ENCODE results near the gene FGF1.

Gene FGF1

GRCh38 chr5:142700566-142700965 is 14.7 kb upstream of the FGF1 start:
- Histone ChIP-seq H3K4me2 (no peak overlapping the region), H3K27me3 (no peaks in the 10 kb centered on the region), H3K4me3 (no peak overlapping the region), H3K9ac (no peak overlapping the region), H4K20me1 (no peaks in the 10 kb centered on the region), H3K4me1 (peaks cover 0 to 17% (median 9%) of the 10 kb centered on the region in 10 experiments; a peak in 13 of 20 replicates), H3K27ac (no peak overlapping the region), H3K9me3 (replicated peaks in 1 of 11) (peaks cover 0 to 8% (median 0%) of the 10 kb centered on the region in 11 experiments; a peak in 4 of 22 replicates), H3K36me3 (no peaks in the 10 kb centered on the region)
- no peak for TF ChIP-seq Cebpa-rat (IDR thresholded peaks at IDR 0.05)

DNA sequence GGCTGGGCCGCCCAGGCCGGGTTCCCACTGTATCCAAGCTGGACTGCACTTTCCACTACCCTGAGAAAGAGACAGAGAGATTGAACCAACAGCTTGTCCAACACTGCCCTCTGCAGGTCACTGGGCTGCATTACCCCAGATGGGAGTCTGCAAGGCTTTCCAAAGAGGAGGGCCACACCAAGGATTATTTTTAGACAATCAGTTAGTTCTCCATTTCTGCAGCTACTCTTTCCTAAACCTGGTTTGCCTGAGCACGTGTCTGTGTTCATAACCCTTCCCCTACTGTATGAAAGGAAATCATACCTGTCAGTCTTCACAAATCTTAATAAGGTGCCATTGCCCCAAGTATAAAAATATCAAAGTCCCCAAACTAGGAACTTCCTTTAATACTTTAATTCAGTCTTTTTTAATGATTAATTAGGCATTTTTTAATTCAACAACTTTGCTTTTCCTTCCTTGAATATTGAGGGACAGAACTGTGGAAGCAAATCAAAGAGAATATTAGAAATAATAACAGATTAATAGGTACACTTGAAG is 13.4 kb upstream of the FGF1 start:
- Histone ChIP-seq H3K9ac (no peak overlapping the region), H3K4me3 (no peak overlapping the region), H3K4me1 (peaks cover 0 to 17% (median 9%) of the 10 kb centered on the region in 10 experiments; a peak in 13 of 20 replicates), H3K27ac (no peak overlapping the region), H4K20me1 (no peaks in the 10 kb centered on the region), H3K9me3 (replicated peaks in 1 of 11) (peaks cover 0 to 8% (median 0%) of the 10 kb centered on the region in 11 experiments; a peak in 2 of 22 replicates), H3K36me3 (no peaks in the 10 kb centered on the region), H3K27me3 (no peaks in the 10 kb centered on the region), H3K4me2 (no peak overlapping the region)
- TF ChIP-seq Cebpa-rat (IDR thresholded peaks at IDR 0.05): no peak

DNA sequence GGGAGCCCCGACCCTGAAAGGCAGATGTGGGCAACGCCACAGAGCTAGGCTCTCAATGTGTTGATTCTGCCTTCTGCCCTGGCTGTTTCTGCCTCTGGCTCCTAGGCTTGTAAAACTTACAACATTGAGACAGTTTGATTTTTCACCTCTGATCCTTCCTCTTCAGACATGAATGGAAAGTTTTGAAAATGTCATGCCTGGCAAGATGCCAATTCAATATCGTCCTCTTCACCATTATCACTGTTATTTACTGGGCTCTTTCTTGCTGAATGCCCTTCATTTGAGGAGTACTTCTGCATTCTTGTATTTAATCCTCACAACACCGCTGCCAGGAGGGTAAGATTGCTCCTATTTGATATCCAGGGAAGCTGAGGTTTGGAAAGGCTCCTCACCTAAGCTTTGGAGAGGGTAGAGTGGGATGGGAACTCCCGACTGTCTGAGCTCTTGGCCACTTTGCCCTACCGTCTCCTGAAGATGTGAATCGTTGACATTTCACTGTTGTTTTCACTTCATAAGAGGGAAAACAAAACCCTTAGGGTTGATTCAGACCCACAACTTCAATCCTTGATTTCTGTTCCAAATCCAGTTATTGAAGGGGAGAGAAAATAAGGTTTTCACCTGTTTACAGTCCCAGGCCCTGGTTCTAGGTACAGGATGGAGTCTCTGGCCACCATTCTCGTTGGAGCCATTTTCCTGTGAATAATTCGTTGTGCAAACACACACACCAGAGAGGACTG is 12.7 kb upstream of the FGF1 start:
- Histone ChIP-seq H3K4me2 (no peak overlapping the region), H3K4me3 (no peak overlapping the region), H3K9ac (no peak overlapping the region), H4K20me1 (no peaks in the 10 kb centered on the region), H3K27me3 (no peaks in the 10 kb centered on the region), H3K27ac (no peak overlapping the region), H3K36me3 (no peaks in the 10 kb centered on the region), H3K9me3 (replicated peaks in 1 of 11) (peaks cover 0 to 8% (median 0%) of the 10 kb centered on the region in 11 experiments; a peak in 2 of 22 replicates), H3K4me1 (peaks cover 0 to 17% (median 9%) of the 10 kb centered on the region in 10 experiments; a peak in 13 of 20 replicates)
- no peak for TF ChIP-seq Cebpa-rat (IDR thresholded peaks at IDR 0.05)

DNA sequence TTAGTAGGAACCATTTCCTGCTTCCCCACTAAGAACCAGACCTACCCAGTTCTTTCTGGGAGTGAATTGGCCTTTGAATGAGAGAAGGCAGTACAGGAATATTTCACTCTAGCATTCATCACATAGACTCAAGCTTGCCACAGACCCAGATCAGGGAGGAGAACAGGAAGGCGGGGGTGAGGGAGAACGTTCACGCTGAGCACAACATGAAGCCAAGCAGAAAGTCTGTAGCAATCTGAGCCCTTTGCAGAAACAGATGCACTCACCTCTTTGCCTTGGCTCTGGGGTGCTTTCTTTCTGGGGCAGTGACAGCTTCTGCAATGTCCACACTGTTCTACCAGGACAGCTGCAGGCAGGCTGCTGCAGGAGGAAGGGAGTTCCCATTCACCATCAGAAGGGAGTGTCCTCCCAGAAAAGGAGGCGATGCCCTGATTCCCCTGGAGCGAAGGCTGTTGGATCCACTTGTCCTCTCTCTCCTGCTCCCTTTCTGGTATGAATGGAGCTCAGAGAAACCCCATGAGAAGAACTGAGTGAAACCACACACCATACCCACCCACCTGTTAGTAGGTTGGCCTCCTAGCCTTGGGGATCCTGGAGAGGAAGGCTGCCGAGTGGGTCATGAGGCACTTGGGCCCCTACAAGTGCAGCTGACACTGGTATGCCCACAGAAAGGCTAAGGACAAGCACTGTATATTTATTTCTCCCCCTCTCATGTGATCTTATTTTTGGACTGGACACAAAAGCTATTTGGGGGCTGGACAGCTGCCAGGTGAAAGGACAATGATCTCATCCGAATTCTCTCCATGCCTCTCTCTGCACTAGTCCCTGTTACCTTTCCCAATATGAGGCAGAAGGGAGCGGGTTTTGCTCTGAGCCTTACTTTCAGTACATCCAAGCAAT is 11.7 kb upstream of the FGF1 start:
- no peaks in the 10 kb centered on the region for H3K27me3 ChIP-seq
- no peak; a peak in 1 of 22 replicates for TF ChIP-seq Cebpa-rat (IDR thresholded peaks at IDR 0.05)
- H3K36me3 ChIP-seq: no peaks in the 10 kb centered on the region
- peaks cover 4 to 17% (median 9%) of the 10 kb centered on the region in 10 experiments; a peak in 16 of 20 replicates for H3K4me1 ChIP-seq
- H3K4me2 ChIP-seq: peak overlapping the region in 9 of 11 experiments; percentile 7 to 38 (median 29); a peak in 12 of 22 replicates
- H3K4me3 ChIP-seq: no peak overlapping the region
- H3K9me3 ChIP-seq (replicated peaks in 1 of 11): peaks cover 0 to 8% (median 0%) of the 10 kb centered on the region in 11 experiments; a peak in 2 of 22 replicates
- no peaks in the 10 kb centered on the region for H4K20me1 ChIP-seq
- H3K9ac ChIP-seq: no peak overlapping the region
- H3K27ac ChIP-seq: peak overlapping the region in 1 of 11 experiments; percentile 51; a peak in 2 of 22 replicates

GRCh38 chr5:142696379-142696778 is 10.5 kb upstream of the FGF1 start:
- Histone ChIP-seq H3K4me3 (no peak overlapping the region), H3K27me3 (no peaks in the 10 kb centered on the region), H3K9me3 (replicated peaks in 1 of 11) (peaks cover 0 to 8% (median 0%) of the 10 kb centered on the region in 11 experiments; a peak in 2 of 22 replicates), H3K9ac (no peak overlapping the region), H3K36me3 (no peaks in the 10 kb centered on the region), H4K20me1 (no peaks in the 10 kb centered on the region), H3K27ac (no peak overlapping the region), H3K4me1 (peaks cover 8 to 17% (median 10%) of the 10 kb centered on the region in 10 experiments; a peak in 16 of 20 replicates), H3K4me2 (no peak overlapping the region)
- TF ChIP-seq Cebpa-rat (IDR thresholded peaks at IDR 0.05): no peak

- Histone ChIP-seq H3K4me1 (peaks cover 8 to 17% (median 10%) of the 10 kb centered on the region in 10 experiments; a peak in 16 of 20 replicates), H3K4me2 (no peak overlapping the region), H3K27me3 (no peaks in the 10 kb centered on the region), H3K36me3 (no peaks in the 10 kb centered on the region), H3K27ac (no peak overlapping the region), H3K4me3 (no peak overlapping the region), H3K9me3 (replicated peaks in 1 of 11) (peaks cover 0 to 1% (median 0%) of the 10 kb centered on the region in 11 experiments; a peak in 1 of 22 replicates), H3K9ac (no peak overlapping the region), H4K20me1 (no peaks in the 10 kb centered on the region)
- no peak for TF ChIP-seq Cebpa-rat (IDR thresholded peaks at IDR 0.05)
Observed at GRCh38 chr5:142694092-142694856, 8.4 kb upstream of the FGF1 start.

DNA sequence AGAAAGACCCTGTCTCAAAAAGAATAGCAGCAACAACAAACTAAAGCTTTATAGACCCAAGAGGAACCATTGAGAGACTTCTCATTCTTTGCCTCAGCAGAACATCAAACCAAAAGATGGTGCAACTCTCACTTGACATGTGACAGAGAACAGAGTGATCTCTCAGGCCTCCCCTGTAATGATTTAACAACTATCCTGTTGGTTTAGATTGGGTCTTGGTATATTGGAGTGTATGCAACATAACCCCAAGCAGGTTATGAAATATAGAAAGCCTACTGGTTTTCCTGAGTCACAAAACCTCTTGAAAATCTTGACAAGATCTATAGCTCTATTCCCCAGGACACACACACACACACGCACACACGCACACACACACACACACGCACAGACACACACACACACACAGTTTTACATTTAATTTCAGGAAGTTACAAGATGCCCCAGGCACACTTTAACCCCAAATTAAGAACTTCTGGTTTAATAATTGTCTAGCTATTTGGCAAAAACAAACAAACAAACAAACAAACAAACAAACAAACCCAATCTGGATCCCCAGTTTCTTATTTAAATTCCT is 6.5 kb upstream of the FGF1 start:
- Histone ChIP-seq H3K9me3 (replicated peaks in 1 of 11) (no peaks in the 10 kb centered on the region), H3K4me2 (peak overlapping the region in 2 of 11 experiments; percentile 18 to 27; a peak in 2 of 22 replicates), H4K20me1 (no peaks in the 10 kb centered on the region), H3K9ac (no peak overlapping the region), H3K4me3 (no peak overlapping the region), H3K4me1 (peaks cover 2 to 12% (median 6%) of the 10 kb centered on the region in 10 experiments; a peak in 16 of 20 replicates), H3K36me3 (no peaks in the 10 kb centered on the region), H3K27me3 (no peaks in the 10 kb centered on the region), H3K27ac (no peak overlapping the region)
- no peak for TF ChIP-seq Cebpa-rat (IDR thresholded peaks at IDR 0.05)

DNA sequence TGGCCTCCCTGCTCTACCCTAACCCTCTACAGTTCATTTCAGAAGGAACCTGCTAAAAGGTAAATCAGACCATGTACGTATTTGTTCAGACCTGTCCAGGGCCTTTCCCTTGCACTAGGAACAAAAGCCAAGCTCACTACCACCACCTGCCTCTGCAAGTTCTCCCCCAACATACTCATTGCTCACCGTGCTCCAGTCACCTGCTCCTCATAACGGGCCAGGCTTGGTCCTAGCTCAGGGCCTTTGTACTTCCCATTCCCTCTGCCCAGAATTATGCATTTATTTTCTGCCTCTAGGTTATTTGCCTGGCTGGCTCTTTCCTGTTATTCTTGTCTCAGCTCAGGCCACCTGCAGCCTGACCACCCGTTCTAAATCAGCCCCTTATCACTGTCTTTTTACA is 4.8 kb upstream of the FGF1 start:
- Histone ChIP-seq H3K27me3 (no peaks in the 10 kb centered on the region), H3K4me3 (no peak overlapping the region), H3K9ac (no peak overlapping the region), H3K36me3 (no peaks in the 10 kb centered on the region), H3K27ac (no peak overlapping the region), H4K20me1 (no peaks in the 10 kb centered on the region), H3K9me3 (replicated peaks in 1 of 11) (no peaks in the 10 kb centered on the region), H3K4me2 (no peak overlapping the region), H3K4me1 (peaks cover 0 to 12% (median 6%) of the 10 kb centered on the region in 10 experiments; a peak in 9 of 20 replicates)
- no peak for TF ChIP-seq Cebpa-rat (IDR thresholded peaks at IDR 0.05)
